GM20000 (cell line): ENCODE data around the gene APOOL.
"Not testable (repeated sequence)": the region's sequence is repeated elsewhere in the genome, so short reads cannot be mapped to it uniquely, and the experiment has no call there.

ENCODE experiments used
- DNase-seq: peaks from one replicate; pipeline ENCODE4 v3.0.0; 2012; ENCODE audit warnings: low spot score
- CTCF ChIP-seq: IDR thresholded peaks from 2 replicates; pipeline ENCODE4 v1.5.1; 2012; ENCODE audit warnings: mild to moderate bottlenecking, control low read depth; ENCODE audit errors: extremely low read depth, missing control alignments

The APOOL gene

GRCh38 chrX:85003655-85004244 lies at the start of gene APOOL:
TSS of gene APOOL (plus strand) at chrX:85003877. CDS start at chrX:85003913, 36 bp downstream.
- no peak for TF ChIP-seq CTCF
- peak; percentile 71 for DNase-seq

- no peak for DNase-seq
- TF ChIP-seq CTCF, result no peak
These were observed 47.4 kb upstream of the APOOL start for GRCh38 chrX:84956304-84956703.

GRCh38 chrX:84974803-84975202 lies 28.9 kb upstream of the APOOL start:
- no peak for DNase-seq
- TF ChIP-seq CTCF, result no peak

GRCh38 chrX:84991739-84992138 lies 11.9 kb upstream of the APOOL start:
- not testable (repeated sequence) for DNase-seq

- DNase-seq, result no peak
- no peak for TF ChIP-seq CTCF
These were observed 10.5 kb upstream of the APOOL start for GRCh38 chrX:84993150-84993549.

GRCh38 chrX:85001344-85001743 lies 2.3 kb upstream of the APOOL start:
- no peak for DNase-seq
- no peak for TF ChIP-seq CTCF

- TF ChIP-seq CTCF, result no peak
These were observed 578 bp downstream of the APOOL start for GRCh38 chrX:85004255-85004654.

GRCh38 chrX:85012098-85012497 lies 8.4 kb downstream of the APOOL start:
- TF ChIP-seq CTCF, result no peak
- DNase-seq, result no peak

More at GRCh38 chrX:85004255-85004654, 578 bp downstream of the APOOL start:
- DNase-seq, result no peak

GRCh38 chrX:85015351-85015750 lies 11.7 kb downstream of the APOOL start:
- DNase-seq, result not testable (repeated sequence)
